GM19324 (cell line): ENCODE measurements around the gene RIN3.

Source experiments
- ATAC-seq: cut with Tn5 transposase; IDR thresholded peaks from one replicate; pipeline ENCODE4 v1.9.1; 2021; ENCODE audit warnings: mild to moderate bottlenecking, moderate library complexity; ENCODE audit not compliant: unreplicated experiment, low FRiP score

The RIN3 gene

GRCh38 chr14:92568621-92569479 lies 55.3 kb downstream of the RIN3 start:
- peak; percentile 75 for ATAC-seq

- no peak for ATAC-seq
These were observed 57.2 kb downstream of the RIN3 start for GRCh38 chr14:92570674-92571262.

GRCh38 chr14:92572050-92572449 lies 58.5 kb downstream of the RIN3 start:
- no peak for ATAC-seq

GRCh38 chr14:92573761-92574498 lies 60.3 kb downstream of the RIN3 start:
- ATAC-seq = no peak

- no peak for ATAC-seq
These were observed 61.6 kb downstream of the RIN3 start for GRCh38 chr14:92575061-92575747.

- no peak for ATAC-seq
These were observed 62.2 kb downstream of the RIN3 start for GRCh38 chr14:92575748-92576303.

- ATAC-seq = peak; percentile 73
These were observed 63.8 kb downstream of the RIN3 start for GRCh38 chr14:92577321-92577742.

- ATAC-seq = no peak
These were observed 64.9 kb downstream of the RIN3 start for GRCh38 chr14:92578511-92578910.

GRCh38 chr14:92579244-92579936 lies 65.8 kb downstream of the RIN3 start:
- ATAC-seq = no peak

GRCh38 chr14:92581206-92581605 lies 67.6 kb downstream of the RIN3 start:
- ATAC-seq = no peak

GRCh38 chr14:92581966-92582566 lies 68.5 kb downstream of the RIN3 start:
- ATAC-seq = no peak

- no peak for ATAC-seq
These were observed 69.3 kb downstream of the RIN3 start for GRCh38 chr14:92582706-92583452.

GRCh38 chr14:92584220-92584619 lies 70.6 kb downstream of the RIN3 start:
- ATAC-seq = no peak

- no peak for ATAC-seq
These were observed 71.2 kb downstream of the RIN3 start for GRCh38 chr14:92584816-92585215.

GRCh38 chr14:92585981-92586937 lies 72.7 kb downstream of the RIN3 start:
- no peak for ATAC-seq

- no peak for ATAC-seq
These were observed 73.5 kb downstream of the RIN3 start for GRCh38 chr14:92586963-92587699.

GRCh38 chr14:92587700-92588085 lies 74.1 kb downstream of the RIN3 start:
- no peak for ATAC-seq
